CD4-positive, alpha-beta memory T cell (primary cell): ENCODE data around the gene RABGAP1L. TPM values are rescaled to one million over a fixed set of nuclear protein-coding genes. Genes with fewer than 3 reads are reported as not detected.

Experiments used
- CTCF ChIA-PET: fragments of 350-600 bp; sonication (Branson Sonifier 250); formaldehyde crosslinking; loops from one replicate; lab custom pipeline; 2021; ENCODE audit warnings: inconsistent platforms; ENCODE audit not compliant: partially characterized antibody; lab: Charles Lee
- POLR2A ChIA-PET: fragments of 350-600 bp; sonication (Branson Sonifier 250); formaldehyde crosslinking; loops from one replicate; lab custom pipeline; 2021; ENCODE audit not compliant: partially characterized antibody; lab: Charles Lee
- DNase-seq, 5 donors: peaks; one replicate each; pipeline versions ENCODE4 v3.0.0 to v3.0.0-alpha.2; 2020 to 2022; ENCODE audit warnings: mixed read lengths in 1 of 5
- H3K27ac ChIP-seq: one replicate; pipeline ENCODE4 v1.7.0; 2013; ENCODE audit warnings: low read depth, low read length
- H3K27me3 ChIP-seq: 2 replicates; pipeline ENCODE4 v1.7.0; 2013; ENCODE audit warnings: mild to moderate bottlenecking, low read length, moderate library complexity; ENCODE audit not compliant: insufficient read depth
- H3K36me3 ChIP-seq: 2 replicates; pipeline ENCODE4 v1.7.0; 2013; ENCODE audit warnings: mild to moderate bottlenecking, low read length, moderate library complexity; ENCODE audit not compliant: insufficient read depth
- H3K4me1 ChIP-seq: 2 replicates; pipeline ENCODE4 v1.7.0; 2013; ENCODE audit warnings: mild to moderate bottlenecking, low read length, moderate library complexity; ENCODE audit not compliant: insufficient read depth
- H3K4me3 ChIP-seq, 2 donors: one replicate each; pipeline ENCODE4 v1.7.0; 2013; ENCODE audit warnings: low read length in 2 of 2, mild to moderate bottlenecking in 1 of 2
- H3K9me3 ChIP-seq, 2 donors: one replicate each; pipeline ENCODE4 v1.7.0; 2013; ENCODE audit warnings: low read length in 2 of 2, control low read depth in 1 of 2; ENCODE audit not compliant: control insufficient read depth in 1 of 2
- H3K27ac Mint-ChIP-seq, 7 donors: one replicate each; pipeline ENCODE4 v1.8.0; 2020 to 2021; ENCODE audit warnings: mixed read lengths in 7 of 7, mild to moderate bottlenecking in 6 of 7, inconsistent platforms in 3 of 7, moderate library complexity in 3 of 7
- H3K27me3 Mint-ChIP-seq, 2 donors: one replicate each; pipeline ENCODE4 v1.8.0; 2020 to 2021; ENCODE audit warnings: mixed read lengths in 2 of 2
- H3K36me3 Mint-ChIP-seq, 2 donors: one replicate each; pipeline ENCODE4 v1.8.0; 2020 to 2021; ENCODE audit warnings: mixed read lengths in 2 of 2, inconsistent platforms in 1 of 2, mild to moderate bottlenecking in 1 of 2
- H3K4me1 Mint-ChIP-seq, 4 donors: one replicate each; pipeline ENCODE4 v1.8.0; 2020 to 2021; ENCODE audit warnings: mixed read lengths in 4 of 4, mild to moderate bottlenecking in 1 of 4
- H3K4me3 Mint-ChIP-seq, 8 donors: one replicate each; pipeline ENCODE4 v1.8.0; 2020 to 2021; ENCODE audit warnings: mixed read lengths in 8 of 8, mild to moderate bottlenecking in 7 of 8, moderate library complexity in 6 of 8, inconsistent platforms in 3 of 8
- H3K9me3 Mint-ChIP-seq, 8 donors: one replicate each; pipeline ENCODE4 v1.8.0; 2020 to 2021; ENCODE audit warnings: mixed read lengths in 8 of 8, mild to moderate bottlenecking in 5 of 8, inconsistent platforms in 3 of 8, moderate library complexity in 1 of 8
- intact Hi-C: fragments of 100-400 bp; cut with micrococcal nuclease; formaldehyde crosslinking; loops from one replicate; pipeline ENCODE4 v1.15.1; 2023
- polyA plus RNA-seq, 2 donors: library from polyadenylated mRNA; unstranded; fragments of 300-500 nt; fragmentation: Illumina TruSeq; gene quantifications; one replicate each; pipeline ENCODE4 v1.2.3, GENCODE V29; 2021
- total RNA-seq, 2 experiments: library from RNA; stranded (reverse); gene quantifications; one replicate each; pipeline ENCODE4 v1.2.3, GENCODE V29; 2021

Gene RABGAP1L
- total and polyA plus RNA-seq, 4 experiments from 2014 or later = 75.7 to 114 (median 96.8) TPM

DNA sequence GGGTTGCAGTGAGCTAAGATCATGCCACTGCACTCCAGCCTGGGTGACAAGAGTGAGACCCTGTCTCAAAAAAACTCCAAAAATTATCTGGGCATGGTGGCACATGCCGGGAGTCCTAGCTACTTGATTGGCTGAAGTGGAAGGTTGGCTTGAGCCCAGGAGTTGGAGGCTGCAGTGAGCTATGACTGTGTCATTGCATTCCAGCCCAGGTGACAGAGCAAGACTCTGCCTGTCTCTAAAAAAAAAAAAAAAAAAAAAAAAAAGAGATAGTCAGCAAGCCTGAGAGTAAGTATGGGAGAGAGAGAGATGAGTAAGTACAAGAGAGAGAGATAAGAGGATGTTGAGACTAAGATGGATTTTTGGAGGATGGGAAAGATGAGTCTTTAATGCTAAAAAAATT lies 659.6 kb downstream of the RABGAP1L start:
- Histone ChIP-seq H3K9me3 (no peaks in the 10 kb centered on the region), H3K27ac (no peak overlapping the region), H3K27me3 (no peaks in the 10 kb centered on the region), H3K4me3 (no peak overlapping the region), H3K4me1 (no peaks in the 10 kb centered on the region), H3K36me3 (no peaks in the 10 kb centered on the region)
- CTCF ChIA-PET = no interaction called here
- POLR2A ChIA-PET = no interaction called here
- Mint-ChIP-seq H3K4me3 (no peak overlapping the region), H3K9me3 (no peaks in the 10 kb centered on the region), H3K36me3 (peaks cover 13 to 44% of the 10 kb centered on the region in 2 donors), H3K4me1 (peaks cover 1 to 8% (median 4%) of the 10 kb centered on the region in 4 donors), H3K27ac (no peak overlapping the region), H3K27me3 (no peaks in the 10 kb centered on the region)
- intact Hi-C loops = no loop called here
- no peak for DNase-seq

DNA sequence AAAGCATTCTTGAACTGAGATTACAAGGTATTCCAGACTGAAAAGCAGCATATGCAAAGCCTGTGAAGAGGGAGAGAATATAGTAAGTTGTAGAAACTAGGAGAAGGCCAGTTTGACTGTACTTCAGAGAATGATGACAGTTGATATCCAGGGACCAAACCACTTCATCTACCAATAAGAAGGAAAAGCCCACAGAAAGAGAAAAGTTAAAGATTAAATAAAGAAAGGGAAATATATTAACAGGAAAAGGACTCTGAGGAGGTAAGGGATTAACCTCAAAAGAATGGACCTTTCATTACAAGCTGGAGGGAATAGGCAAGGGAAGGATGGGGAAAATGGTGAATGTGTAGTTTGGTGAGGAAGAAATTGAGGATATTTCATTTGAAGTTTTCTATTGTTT lies 660.3 kb downstream of the RABGAP1L start:
- Histone ChIP-seq H3K9me3 (no peaks in the 10 kb centered on the region), H3K36me3 (no peaks in the 10 kb centered on the region), H3K4me3 (no peak overlapping the region), H3K27me3 (no peaks in the 10 kb centered on the region), H3K4me1 (no peaks in the 10 kb centered on the region), H3K27ac (no peak overlapping the region)
- CTCF ChIA-PET = no interaction called here
- intact Hi-C loops = no loop called here
- Mint-ChIP-seq H3K4me3 (no peak overlapping the region), H3K27ac (no peak overlapping the region), H3K9me3 (no peaks in the 10 kb centered on the region), H3K36me3 (peaks cover 13 to 44% of the 10 kb centered on the region in 2 donors), H3K4me1 (peaks cover 1 to 6% (median 4%) of the 10 kb centered on the region in 4 donors), H3K27me3 (no peaks in the 10 kb centered on the region)
- POLR2A ChIA-PET = no interaction called here
- no peak for DNase-seq

DNA sequence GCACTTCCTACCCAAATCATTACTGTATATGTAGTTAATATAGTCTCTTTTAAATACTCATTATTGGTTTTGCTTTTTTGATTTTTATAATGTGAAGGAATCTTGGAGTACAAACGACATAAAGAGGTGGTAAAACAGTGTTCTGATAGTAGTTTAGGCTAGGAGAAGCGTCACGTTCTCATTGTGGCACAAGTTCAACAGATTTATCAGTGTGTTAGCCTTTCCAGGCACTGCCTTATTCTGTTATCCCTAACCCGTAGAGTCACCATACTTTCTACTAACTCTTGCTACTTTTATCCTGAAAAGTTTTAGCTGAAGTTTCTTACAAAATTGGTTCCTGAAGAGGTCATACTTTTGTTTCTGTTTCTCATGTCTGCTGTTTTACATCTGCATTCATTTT lies 665.8 kb downstream of the RABGAP1L start:
- DNase-seq = no peak
- Histone ChIP-seq H3K27ac (no peak overlapping the region), H3K4me3 (no peak overlapping the region), H3K27me3 (no peaks in the 10 kb centered on the region), H3K36me3 (no peaks in the 10 kb centered on the region), H3K9me3 (no peaks in the 10 kb centered on the region), H3K4me1 (no peaks in the 10 kb centered on the region)
- no peaks in the 10 kb centered on the region for H3K9me3 Mint-ChIP-seq
- H3K27ac Mint-ChIP-seq = peak overlapping the region in 1 of 7 donors; percentile 2
- H3K4me3 Mint-ChIP-seq = no peak overlapping the region
- peaks cover 28 to 35% of the 10 kb centered on the region in 2 donors for H3K36me3 Mint-ChIP-seq
- peaks cover 0 to 5% (median 1%) of the 10 kb centered on the region in 4 donors for H3K4me1 Mint-ChIP-seq
- intact Hi-C loops = no loop called here
- ChIA-PET CTCF (interaction anchor here (1.1 kb wide), 1 partner anchor 8 kb away, joined by 3 read pairs; no protein-coding TSS in a partner anchor), POLR2A (no interaction called here)
- H3K27me3 Mint-ChIP-seq = no peaks in the 10 kb centered on the region

DNA sequence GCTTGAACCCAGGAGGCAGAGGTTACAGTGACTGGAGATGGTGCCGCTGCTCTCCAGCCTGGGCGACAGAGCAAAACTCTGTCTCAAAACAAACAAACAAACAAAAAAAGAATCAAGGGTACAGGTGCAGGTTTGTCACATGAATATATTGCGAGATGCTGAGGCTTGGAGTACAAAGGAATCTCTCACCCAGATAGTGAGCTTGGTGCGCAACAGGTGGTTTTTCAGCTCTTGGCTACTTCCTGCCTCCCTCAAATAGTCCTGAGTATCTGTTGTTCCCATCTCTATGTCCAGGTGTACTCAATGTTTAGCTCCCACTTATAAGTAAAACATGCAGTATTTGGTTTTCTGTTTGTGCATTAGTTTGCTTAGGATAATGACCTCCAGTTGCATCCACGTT lies 666.5 kb downstream of the RABGAP1L start:
- Histone ChIP-seq H3K9me3 (no peaks in the 10 kb centered on the region), H3K27me3 (no peaks in the 10 kb centered on the region), H3K36me3 (no peaks in the 10 kb centered on the region), H3K4me3 (no peak overlapping the region), H3K4me1 (no peaks in the 10 kb centered on the region), H3K27ac (no peak overlapping the region)
- no peak overlapping the region for H3K4me3 Mint-ChIP-seq
- H3K4me1 Mint-ChIP-seq = peaks cover 0 to 3% (median 1%) of the 10 kb centered on the region in 4 donors
- H3K27me3 Mint-ChIP-seq = no peaks in the 10 kb centered on the region
- H3K27ac Mint-ChIP-seq = no peak overlapping the region
- intact Hi-C loops = no loop called here
- CTCF ChIA-PET = interaction anchor here (1.1 kb wide), 1 partner anchor 9 kb away, joined by 3 read pairs; no protein-coding TSS in a partner anchor
- peaks cover 26 to 32% of the 10 kb centered on the region in 2 donors for H3K36me3 Mint-ChIP-seq
- POLR2A ChIA-PET = no interaction called here
- H3K9me3 Mint-ChIP-seq = no peaks in the 10 kb centered on the region
- no peak for DNase-seq

DNA sequence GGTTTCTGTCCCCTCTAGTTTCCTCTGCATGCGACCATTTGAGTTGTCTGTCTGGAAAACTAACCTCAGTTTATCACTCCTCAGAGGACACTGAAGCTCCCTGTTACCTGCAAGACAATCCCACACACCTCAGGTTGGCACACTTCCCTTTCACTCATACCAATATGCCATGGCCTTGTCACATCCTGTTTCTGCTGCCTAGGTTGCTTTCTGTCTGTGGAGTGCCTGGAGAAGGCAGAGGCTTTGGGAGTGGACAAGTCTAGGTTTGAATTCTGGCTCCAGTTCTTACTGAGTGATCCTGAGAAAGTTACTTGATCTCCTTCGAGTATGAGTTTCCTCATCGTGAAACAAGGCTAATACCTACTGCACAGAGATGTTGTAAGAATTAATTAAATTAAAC lies 668.9 kb downstream of the RABGAP1L start:
- intact Hi-C loops = no loop called here
- H3K9me3 ChIP-seq = no peaks in the 10 kb centered on the region
- CTCF ChIA-PET = no interaction called here
- H3K27me3 ChIP-seq = no peaks in the 10 kb centered on the region
- H3K27ac ChIP-seq = no peak overlapping the region
- H3K4me3 ChIP-seq = no peak overlapping the region
- Mint-ChIP-seq H3K36me3 (peaks cover 17 to 21% of the 10 kb centered on the region in 2 donors), H3K27me3 (no peaks in the 10 kb centered on the region), H3K4me3 (no peak overlapping the region), H3K4me1 (peaks cover 0 to 4% (median 2%) of the 10 kb centered on the region in 4 donors), H3K9me3 (no peaks in the 10 kb centered on the region), H3K27ac (peak overlapping the region in 1 of 7 donors; percentile 45)
- H3K36me3 ChIP-seq = no peaks in the 10 kb centered on the region
- DNase-seq = no peak
- POLR2A ChIA-PET = no interaction called here
- no peaks in the 10 kb centered on the region for H3K4me1 ChIP-seq

DNA sequence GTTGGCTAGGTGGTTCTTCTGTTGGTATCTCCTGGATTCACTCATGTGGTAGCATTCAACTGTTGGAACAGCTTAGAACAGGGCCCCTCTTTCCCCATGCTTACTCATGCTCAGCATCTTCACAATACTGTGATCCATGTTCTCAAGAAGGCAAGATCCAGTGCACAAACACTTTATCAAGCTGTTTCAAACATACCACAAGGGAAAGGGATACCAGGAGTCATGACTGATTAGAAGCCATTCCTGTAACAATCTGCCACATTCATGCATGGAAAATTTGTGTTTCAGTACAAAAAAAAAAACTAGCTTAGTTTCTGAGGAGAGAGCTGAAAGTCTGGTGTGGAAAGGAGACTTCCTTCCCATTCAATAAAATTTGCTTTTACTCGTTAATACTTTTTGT lies 670.7 kb downstream of the RABGAP1L start:
- ChIA-PET POLR2A (no interaction called here), CTCF (no interaction called here)
- Histone ChIP-seq H3K4me3 (no peak overlapping the region), H3K9me3 (no peaks in the 10 kb centered on the region), H3K27me3 (no peaks in the 10 kb centered on the region), H3K4me1 (no peaks in the 10 kb centered on the region), H3K36me3 (no peaks in the 10 kb centered on the region), H3K27ac (no peak overlapping the region)
- Mint-ChIP-seq H3K36me3 (peaks cover 17% of the 10 kb centered on the region in 2 donors), H3K27ac (no peak overlapping the region), H3K4me1 (peaks cover 0 to 4% (median 2%) of the 10 kb centered on the region in 4 donors), H3K4me3 (no peak overlapping the region), H3K9me3 (no peaks in the 10 kb centered on the region), H3K27me3 (no peaks in the 10 kb centered on the region)
- intact Hi-C loops = no loop called here
- no peak for DNase-seq

DNA sequence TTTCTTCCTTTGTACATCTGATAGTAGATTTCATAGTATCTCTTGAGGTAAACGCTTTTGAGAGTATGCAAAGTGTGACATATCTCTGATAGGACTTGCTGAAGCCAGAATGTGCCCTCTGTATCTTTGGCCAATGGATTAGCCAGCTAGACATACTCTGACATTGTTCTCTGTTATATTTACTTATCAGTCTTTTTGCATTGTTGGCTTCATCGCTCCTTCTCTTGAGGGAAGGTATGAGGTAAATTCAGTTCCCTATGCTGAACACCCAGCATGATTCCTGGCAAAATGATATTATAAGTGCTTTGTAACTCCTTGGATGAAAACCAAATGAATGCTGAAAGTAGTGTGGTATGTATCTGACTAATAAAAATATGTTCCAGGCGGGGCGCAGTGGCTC lies 677.2 kb downstream of the RABGAP1L start:
- intact Hi-C loops = no loop called here
- H3K4me1 Mint-ChIP-seq = peaks cover 0 to 16% (median 9%) of the 10 kb centered on the region in 4 donors

More for the DNA sequence above, 677.2 kb downstream of the RABGAP1L start:
- no peaks in the 10 kb centered on the region for H3K36me3 ChIP-seq
- ChIA-PET POLR2A (no interaction called here), CTCF (interaction anchor here (0.6 kb wide), 1 partner anchor 992 kb away, joined by 3 read pairs; no protein-coding TSS in a partner anchor)
- H3K27me3 Mint-ChIP-seq = no peaks in the 10 kb centered on the region
- DNase-seq = no peak
- H3K27me3 ChIP-seq = no peaks in the 10 kb centered on the region
- H3K9me3 Mint-ChIP-seq = no peaks in the 10 kb centered on the region
- no peak overlapping the region for H3K27ac ChIP-seq
- H3K4me3 Mint-ChIP-seq = no peak overlapping the region
- peaks cover 3% of the 10 kb centered on the region for H3K4me1 ChIP-seq
- H3K9me3 ChIP-seq = no peaks in the 10 kb centered on the region
- H3K36me3 Mint-ChIP-seq = no peaks in the 10 kb centered on the region
- no peak overlapping the region for H3K4me3 ChIP-seq
- no peak overlapping the region for H3K27ac Mint-ChIP-seq
